Nephron progenitor cell (in vitro differentiated cells): ENCODE data around the gene POU1F1.

Experiments used
- DNase-seq: peaks from one replicate; pipeline ENCODE4 v3.0.0; 2021
- H3K27ac Mint-ChIP-seq: 2 replicates; pipeline ENCODE4 v1.8.0; 2021; ENCODE audit warnings: mild to moderate bottlenecking, moderate library complexity, mixed read lengths
- H3K27me3 Mint-ChIP-seq: 2 replicates; pipeline ENCODE4 v1.8.0; 2021; ENCODE audit warnings: mild to moderate bottlenecking, low read depth, mixed read lengths; ENCODE audit not compliant: poor library complexity
- H3K36me3 Mint-ChIP-seq: 2 replicates; pipeline ENCODE4 v1.8.0; 2021; ENCODE audit warnings: low read depth, mixed read lengths
- H3K4me1 Mint-ChIP-seq: 2 replicates; pipeline ENCODE4 v1.8.0; 2021; ENCODE audit warnings: mixed read lengths
- H3K4me3 Mint-ChIP-seq: 2 replicates; pipeline ENCODE4 v1.8.0; 2021; ENCODE audit warnings: mild to moderate bottlenecking, moderate library complexity, mixed read lengths
- H3K9me3 Mint-ChIP-seq: 2 replicates; pipeline ENCODE4 v1.8.0; 2021; ENCODE audit warnings: mild to moderate bottlenecking, moderate library complexity, mixed read lengths
- CTCF ChIP-seq: fragments of 200-600 bp; sonication (generic); IDR thresholded peaks from 2 replicates; pipeline ENCODE4 v1.5.0; 2021; ENCODE audit warnings: antibody characterized with exemption

Gene POU1F1

GRCh38 chr3:87269723-87270122 is 6.7 kb downstream of the POU1F1 start:
- no peak for TF ChIP-seq CTCF
- no peaks in the 10 kb centered on the region for H3K9me3 Mint-ChIP-seq
- H3K4me1 Mint-ChIP-seq: peaks cover 56% of the 10 kb centered on the region
- H3K27me3 Mint-ChIP-seq: no peaks in the 10 kb centered on the region
- H3K36me3 Mint-ChIP-seq: no peaks in the 10 kb centered on the region
- peak overlapping the region; percentile 17 for H3K27ac Mint-ChIP-seq
- no peak for DNase-seq
- H3K4me3 Mint-ChIP-seq: no peak overlapping the region

- Mint-ChIP-seq H3K27ac (peak overlapping the region; percentile 12), H3K4me3 (peak overlapping the region; percentile 6), H3K9me3 (no peaks in the 10 kb centered on the region), H3K4me1 (peaks cover 53% of the 10 kb centered on the region), H3K36me3 (no peaks in the 10 kb centered on the region), H3K27me3 (no peaks in the 10 kb centered on the region)
- TF ChIP-seq CTCF: no peak
- no peak for DNase-seq
These were observed 7.7 kb downstream of the POU1F1 start for GRCh38 chr3:87268646-87269211.

GRCh38 chr3:87267953-87268645 is 8.3 kb downstream of the POU1F1 start:
- Mint-ChIP-seq H3K27ac (peak overlapping the region; percentile 12), H3K4me1 (peaks cover 47% of the 10 kb centered on the region), H3K36me3 (no peaks in the 10 kb centered on the region), H3K9me3 (no peaks in the 10 kb centered on the region), H3K27me3 (no peaks in the 10 kb centered on the region), H3K4me3 (no peak overlapping the region)
- DNase-seq: no peak
- TF ChIP-seq CTCF: no peak

- H3K27ac Mint-ChIP-seq: no peak overlapping the region
- peaks cover 7% of the 10 kb centered on the region for H3K4me1 Mint-ChIP-seq
- no peak for TF ChIP-seq CTCF
These were observed 14.5 kb downstream of the POU1F1 start for GRCh38 chr3:87261925-87262324.

DNA sequence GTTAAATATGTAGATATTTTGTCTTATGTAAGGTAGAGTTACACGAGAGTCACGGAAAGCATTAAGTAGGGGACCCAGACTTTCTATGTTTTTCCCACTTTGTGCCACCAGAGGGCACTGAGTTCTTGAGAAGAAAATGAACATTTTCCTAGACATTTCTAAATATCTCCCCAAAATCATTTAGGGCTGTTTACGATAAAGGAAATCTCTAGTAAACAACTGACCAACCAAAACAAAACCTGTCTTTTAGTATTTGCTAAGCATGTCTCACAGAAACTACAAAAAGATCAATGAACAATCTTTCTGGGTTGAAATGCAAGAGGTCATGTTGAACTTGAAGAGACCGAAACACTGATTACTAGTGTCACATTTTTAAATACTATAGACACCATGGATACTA is 16.1 kb downstream of the POU1F1 start:
- peak; percentile 77 for TF ChIP-seq CTCF
- DNase-seq: peak; percentile 58
- no peak overlapping the region for H3K4me3 Mint-ChIP-seq

More at GRCh38 chr3:87261925-87262324, 14.5 kb downstream of the POU1F1 start:
- Mint-ChIP-seq H3K36me3 (no peaks in the 10 kb centered on the region), H3K9me3 (no peaks in the 10 kb centered on the region), H3K4me3 (no peak overlapping the region), H3K27me3 (peaks cover 5% of the 10 kb centered on the region)
- DNase-seq: no peak

GRCh38 chr3:87250009-87250408 is 26.4 kb downstream of the POU1F1 start:
- no peaks in the 10 kb centered on the region for H3K4me1 Mint-ChIP-seq
- peaks cover 41% of the 10 kb centered on the region for H3K36me3 Mint-ChIP-seq
- H3K27ac Mint-ChIP-seq: no peak overlapping the region

More for the DNA sequence above, 16.1 kb downstream of the POU1F1 start:
- Mint-ChIP-seq H3K9me3 (no peaks in the 10 kb centered on the region), H3K4me1 (peaks cover 7% of the 10 kb centered on the region), H3K36me3 (no peaks in the 10 kb centered on the region), H3K27ac (no peak overlapping the region), H3K27me3 (peaks cover 5% of the 10 kb centered on the region)

More at GRCh38 chr3:87250009-87250408, 26.4 kb downstream of the POU1F1 start:
- no peak overlapping the region for H3K4me3 Mint-ChIP-seq
- no peaks in the 10 kb centered on the region for H3K9me3 Mint-ChIP-seq
- no peaks in the 10 kb centered on the region for H3K27me3 Mint-ChIP-seq
- no peak for TF ChIP-seq CTCF
- DNase-seq: no peak
